ENCODE measurements around the gene PDK2.
A peak's percentile ranks its signal among the peaks of the same experiment; 100 is the strongest.

The PDK2 gene

DNA sequence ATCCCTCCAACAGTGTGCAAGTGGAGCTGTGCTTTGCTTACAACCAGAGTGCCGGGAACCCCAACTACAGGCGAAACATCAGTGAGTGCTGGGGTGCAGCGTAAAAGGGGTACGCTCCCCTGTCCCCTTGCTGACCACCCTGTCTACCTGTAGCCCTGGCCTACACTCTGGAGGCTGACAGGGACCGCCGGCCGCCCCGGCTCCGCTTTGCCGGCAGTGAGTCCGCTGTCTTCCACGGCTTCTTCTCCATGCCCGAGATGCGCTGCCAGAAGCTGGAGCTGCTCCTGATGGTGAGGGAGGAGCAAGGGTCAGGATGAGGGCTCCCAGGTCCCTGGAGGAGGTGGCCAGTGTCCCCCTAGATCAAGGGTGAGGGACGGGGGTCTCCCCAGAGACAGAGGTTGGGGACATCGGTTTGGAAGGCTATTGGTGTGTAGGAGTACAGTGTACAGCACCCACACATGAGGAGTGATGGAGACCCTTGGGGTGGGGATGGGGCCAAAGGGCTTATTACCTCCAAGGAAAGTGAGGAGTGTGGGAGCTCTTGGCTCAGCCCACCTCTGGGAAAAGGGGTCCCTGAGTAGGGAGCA lies 19.6 kb upstream of the PDK2 start:
- DNase-seq (ENCODE audit: low read depth, low spot score), result no peak
- no peak overlapping the region for H3K4me3 ChIP-seq (ENCODE audit: low read length)

DNA sequence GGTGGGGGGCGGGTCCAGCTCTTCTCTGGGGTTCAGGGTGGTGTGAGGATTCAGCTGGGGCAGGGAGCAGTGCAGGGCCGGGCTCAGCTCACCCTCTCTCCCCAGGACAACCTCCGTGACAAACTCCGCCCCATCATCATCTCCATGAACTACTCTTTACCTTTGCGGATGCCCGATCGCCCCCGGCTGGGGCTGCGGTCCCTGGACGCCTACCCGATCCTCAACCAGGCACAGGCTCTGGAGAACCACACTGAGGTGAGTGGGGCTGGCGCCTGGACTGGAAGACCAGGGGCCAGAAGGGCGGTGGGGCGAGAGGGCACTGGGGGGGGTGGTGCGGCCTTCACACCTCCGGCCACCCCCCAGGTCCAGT lies 18.9 kb upstream of the PDK2 start:
- no peak overlapping the region for H3K4me3 ChIP-seq (ENCODE audit: low read length)
- DNase-seq (ENCODE audit: low read depth, low spot score), result no peak

DNA sequence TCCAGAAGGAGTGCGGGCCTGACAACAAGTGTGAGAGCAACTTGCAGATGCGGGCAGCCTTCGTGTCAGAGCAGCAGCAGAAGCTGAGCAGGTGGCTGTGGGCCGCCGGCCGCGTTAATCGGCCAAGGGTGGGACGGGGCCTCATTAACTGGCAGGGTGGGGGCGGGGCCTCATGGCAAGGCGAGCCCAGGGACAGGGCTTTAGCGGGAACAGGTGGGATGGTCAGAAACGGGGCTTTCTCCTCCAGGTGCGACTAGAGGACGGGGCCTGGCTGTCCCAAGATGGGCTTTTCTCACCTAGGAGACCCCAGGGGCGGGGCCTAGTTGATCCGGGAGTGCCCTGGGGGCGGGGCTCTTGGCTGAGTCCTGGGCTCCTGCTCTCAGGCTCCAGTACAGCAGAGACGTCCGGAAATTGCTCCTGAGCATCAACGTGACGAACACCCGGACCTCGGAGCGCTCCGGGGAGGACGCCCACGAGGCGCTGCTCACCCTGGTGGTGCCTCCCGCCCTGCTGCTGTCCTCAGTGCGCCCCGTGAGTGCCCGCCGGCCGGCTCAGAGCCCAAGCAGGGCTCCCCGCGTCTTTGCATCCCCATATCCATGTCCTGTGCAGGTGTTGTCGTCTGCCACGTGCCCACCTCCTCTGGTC lies 18.4 kb upstream of the PDK2 start:
- H3K4me3 ChIP-seq (ENCODE audit: low read length), result no peak overlapping the region
- DNase-seq (ENCODE audit: low read depth, low spot score), result no peak

DNA sequence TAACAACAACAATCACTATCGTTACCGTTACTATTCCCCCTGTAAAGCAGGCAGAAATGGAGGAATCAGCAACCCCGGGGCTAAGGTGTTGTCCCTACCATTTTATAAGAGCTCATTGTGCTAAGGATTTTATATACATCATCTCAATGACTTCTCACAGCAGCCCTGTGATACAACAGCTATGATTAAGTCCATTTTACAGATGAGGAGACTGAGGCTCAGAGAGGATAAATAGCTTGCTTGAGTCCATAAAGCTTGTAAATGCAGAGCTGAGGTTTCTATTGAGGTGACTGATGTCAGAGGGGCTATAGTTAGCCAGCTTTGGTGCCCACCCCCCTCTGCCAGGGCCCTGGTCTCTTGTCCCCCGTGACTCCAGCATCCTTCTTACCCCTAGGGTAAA lies 16.7 kb upstream of the PDK2 start:
- DNase-seq (ENCODE audit: low read depth, low spot score), result no peak
- H3K4me3 ChIP-seq (ENCODE audit: low read length), result no peak overlapping the region

DNA sequence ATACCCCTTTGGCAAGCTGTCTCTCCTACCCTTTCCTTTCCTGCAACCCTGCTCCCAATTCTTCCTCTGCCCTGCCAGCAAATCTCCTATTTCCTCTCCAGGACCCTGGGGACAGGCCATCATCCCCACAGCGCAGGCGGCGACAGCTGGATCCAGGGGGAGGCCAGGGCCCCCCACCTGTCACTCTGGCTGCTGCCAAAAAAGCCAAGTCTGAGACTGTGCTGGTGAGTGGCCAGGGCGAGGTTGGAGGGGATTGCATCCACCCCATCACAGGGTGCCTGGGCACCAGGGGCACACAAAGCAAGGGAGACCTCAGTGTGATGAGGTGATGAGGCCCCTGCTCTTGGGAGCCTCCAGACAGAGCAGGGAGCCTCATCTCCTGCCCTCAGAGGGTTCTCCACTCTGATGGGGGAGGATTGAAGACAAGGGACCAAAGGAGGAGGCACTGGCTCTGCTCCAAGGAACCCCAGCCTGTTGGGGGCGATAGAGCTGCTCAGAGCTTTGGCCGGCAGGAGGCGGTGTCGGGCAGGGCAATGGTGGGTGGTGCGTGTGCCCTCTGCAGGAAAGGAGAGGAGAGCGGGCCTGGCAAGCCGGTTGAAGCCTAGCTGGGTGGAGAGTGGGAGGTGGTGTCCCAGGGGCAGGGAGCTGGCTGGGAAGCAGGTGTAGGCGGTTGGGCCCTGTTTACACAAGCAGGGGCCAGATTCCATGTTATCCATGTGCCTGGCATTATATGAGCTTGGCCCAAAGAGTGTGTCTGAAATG lies 15.6 kb upstream of the PDK2 start:
- DNase-seq (ENCODE audit: low read depth, low spot score), result peak; percentile 48
- no peak overlapping the region for H3K4me3 ChIP-seq (ENCODE audit: low read length)

DNA sequence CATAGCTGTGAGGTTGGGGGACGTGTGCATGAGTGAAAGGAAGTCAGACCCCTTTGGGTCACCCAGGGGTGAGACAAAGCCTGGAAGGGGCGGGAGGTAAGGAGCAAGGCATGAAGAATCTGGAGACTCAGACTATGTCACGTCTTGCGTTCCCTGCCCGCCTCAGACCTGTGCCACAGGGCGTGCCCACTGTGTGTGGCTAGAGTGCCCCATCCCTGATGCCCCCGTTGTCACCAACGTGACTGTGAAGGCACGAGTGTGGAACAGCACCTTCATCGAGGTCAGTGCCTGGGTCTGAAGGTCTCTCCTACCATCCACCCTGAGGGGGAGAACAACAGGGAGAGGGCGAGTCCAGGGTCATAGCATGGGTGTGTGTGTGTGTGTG lies 15.1 kb upstream of the PDK2 start:
- no peak overlapping the region for H3K4me3 ChIP-seq (ENCODE audit: low read length)
- no peak for DNase-seq (ENCODE audit: low read depth, low spot score)

DNA sequence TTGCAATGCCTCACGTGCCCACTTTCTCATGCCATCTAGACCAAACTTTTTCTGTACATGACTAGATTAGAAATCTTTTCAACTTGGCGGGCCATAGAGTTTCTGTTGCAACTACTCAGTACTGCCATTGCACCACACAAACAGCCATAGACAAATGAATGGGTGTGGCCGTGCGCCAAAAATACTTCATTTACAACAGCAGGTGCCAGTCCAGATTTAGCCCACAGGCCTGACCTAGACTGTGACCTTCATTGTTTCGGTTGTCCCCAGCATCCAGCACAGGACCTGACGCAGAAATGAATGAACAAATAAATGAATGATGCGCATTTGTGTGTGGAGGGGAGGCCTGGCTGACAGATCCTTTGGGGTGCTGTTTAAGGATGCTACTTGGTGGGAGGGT lies 14.3 kb upstream of the PDK2 start:
- H3K4me3 ChIP-seq (ENCODE audit: low read length), result no peak overlapping the region
- no peak for DNase-seq (ENCODE audit: low read depth, low spot score)

DNA sequence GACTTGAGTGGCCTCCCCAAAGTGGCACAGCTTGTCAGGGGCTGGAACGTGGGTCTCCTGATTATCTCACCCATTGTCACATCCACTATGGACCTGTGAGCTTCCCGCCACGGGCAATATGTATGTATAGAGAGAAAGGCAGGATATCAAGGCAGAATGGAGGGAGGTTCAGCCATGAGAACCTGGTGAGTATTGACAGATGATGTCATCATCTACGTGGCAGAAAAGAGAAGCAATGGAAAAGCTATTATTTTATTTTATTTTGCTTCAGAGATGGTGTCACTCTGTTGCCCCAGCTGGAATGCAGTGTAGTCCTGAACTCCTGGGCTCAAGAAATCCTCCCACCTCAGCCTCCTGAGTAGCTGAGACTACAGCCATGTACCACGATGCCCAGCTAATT lies 13.4 kb upstream of the PDK2 start:
- H3K4me3 ChIP-seq (ENCODE audit: low read length), result no peak overlapping the region
- no peak for DNase-seq (ENCODE audit: low read depth, low spot score)

DNA sequence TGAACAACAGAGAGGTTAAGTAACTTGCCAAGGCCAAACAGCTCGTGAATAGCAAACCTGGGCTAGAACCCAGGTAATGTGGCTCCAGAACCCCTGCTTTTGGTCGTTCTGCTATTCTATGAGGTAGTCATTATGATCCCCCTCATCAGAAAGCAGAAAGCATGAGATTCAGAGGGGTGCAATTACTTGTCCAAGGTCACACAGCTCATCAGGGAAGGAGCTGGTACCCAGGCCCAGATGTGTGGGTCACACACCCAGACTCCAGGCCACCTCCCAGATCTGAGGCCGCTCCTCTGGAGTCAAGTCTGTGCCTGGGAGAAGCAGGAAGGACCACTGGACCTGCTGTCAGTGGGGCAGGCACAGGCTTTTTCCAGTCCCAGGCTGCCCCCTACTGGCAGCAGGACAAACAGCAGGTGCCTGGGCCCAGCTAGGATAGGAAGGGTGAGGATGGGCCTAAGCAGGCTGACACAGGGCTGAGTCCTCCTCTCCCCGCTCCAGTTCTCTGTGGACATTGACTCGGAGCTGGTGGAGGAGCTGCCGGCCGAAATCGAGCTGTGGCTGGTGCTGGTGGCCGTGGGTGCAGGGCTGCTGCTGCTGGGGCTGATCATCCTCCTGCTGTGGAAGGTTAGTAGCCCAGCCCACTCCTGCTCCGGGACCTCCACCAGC lies 7.8 kb upstream of the PDK2 start:
- no peak overlapping the region for H3K4me3 ChIP-seq (ENCODE audit: low read length)
- peak; percentile 49 for DNase-seq (ENCODE audit: low read depth, low spot score)

DNA sequence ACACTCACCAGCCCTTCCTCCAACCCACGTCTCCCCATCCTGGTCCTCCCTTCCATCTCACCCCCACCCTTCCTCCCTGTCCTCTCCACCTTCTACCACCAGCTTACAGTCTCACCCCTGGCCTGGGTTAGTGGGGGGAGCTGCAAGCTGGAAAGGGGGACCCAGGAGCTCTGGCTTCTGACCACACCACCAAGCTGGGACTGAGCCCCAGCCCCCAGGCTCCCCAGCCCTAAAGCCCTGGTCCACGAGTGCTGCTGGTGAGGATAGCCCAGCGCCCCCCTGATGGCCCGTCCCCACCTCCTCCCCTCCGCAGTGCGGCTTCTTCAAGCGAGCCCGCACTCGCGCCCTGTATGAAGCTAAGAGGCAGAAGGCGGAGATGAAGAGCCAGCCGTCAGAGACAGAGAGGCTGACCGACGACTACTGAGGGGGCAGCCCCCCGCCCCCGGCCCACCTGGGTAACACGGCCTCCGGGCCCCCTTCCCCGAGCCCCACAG lies 7.2 kb upstream of the PDK2 start:
- H3K4me3 ChIP-seq (ENCODE audit: low read length), result no peak overlapping the region
- no peak for DNase-seq (ENCODE audit: low read depth, low spot score)

DNA sequence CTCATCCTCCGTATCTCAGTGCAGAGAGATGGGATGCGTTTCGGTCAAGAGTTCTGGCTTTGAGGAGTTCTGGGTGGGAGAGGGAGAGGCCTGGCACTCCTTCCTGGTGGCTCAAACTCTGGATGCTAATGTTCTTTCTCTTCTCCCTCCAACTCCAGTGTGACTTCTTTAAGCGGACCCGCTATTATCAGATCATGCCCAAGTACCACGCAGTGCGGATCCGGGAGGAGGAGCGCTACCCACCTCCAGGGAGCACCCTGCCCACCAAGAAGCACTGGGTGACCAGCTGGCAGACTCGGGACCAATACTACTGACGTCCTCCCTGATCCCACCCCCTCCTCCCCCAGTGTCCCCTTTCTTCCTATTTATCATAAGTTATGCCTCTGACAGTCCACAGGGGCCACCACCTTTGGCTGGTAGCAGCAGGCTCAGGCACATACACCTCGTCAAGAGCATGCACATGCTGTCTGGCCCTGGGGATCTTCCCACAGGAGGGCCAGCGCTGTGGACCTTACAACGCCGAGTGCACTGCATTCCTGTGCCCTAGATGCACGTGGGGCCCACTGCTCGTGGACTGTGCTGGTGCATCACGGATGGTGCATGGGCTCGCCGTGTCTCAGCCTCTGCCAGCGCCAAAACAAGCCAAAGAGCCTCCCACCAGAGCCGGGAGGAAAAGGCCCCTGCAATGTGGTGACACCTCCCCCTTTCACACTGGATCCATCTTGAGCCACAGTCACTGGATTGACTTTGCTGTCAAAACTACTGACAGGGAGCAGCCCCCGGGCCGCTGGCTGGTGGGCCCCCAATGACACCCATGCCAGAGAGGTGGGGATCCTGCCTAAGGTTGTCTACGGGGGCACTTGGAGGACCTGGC lies 6.0 kb upstream of the PDK2 start:
- no peak overlapping the region for H3K4me3 ChIP-seq (ENCODE audit: low read length)
- no peak for DNase-seq (ENCODE audit: low read depth, low spot score)

DNA sequence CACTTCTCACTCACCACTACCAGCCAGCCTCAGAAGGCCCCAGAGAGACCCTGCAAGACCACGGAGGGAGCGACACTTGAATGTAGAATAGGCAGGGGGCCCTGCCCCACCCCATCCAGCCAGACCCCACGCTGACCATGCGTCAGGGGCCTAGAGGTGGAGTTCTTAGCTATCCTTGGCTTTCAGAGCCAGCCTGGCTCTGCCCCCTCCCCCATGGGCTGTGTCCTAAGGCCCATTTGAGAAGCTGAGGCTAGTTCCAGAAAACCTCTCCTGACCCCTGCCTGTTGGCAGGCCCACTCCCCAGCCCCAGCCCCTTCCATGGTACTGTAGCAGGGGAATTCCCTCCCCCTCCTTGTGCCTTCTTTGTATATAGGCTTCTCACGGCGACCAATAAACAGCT lies 5.1 kb upstream of the PDK2 start:
- no peak for DNase-seq (ENCODE audit: low read depth, low spot score)
- no peak overlapping the region for H3K4me3 ChIP-seq (ENCODE audit: low read length)

DNA sequence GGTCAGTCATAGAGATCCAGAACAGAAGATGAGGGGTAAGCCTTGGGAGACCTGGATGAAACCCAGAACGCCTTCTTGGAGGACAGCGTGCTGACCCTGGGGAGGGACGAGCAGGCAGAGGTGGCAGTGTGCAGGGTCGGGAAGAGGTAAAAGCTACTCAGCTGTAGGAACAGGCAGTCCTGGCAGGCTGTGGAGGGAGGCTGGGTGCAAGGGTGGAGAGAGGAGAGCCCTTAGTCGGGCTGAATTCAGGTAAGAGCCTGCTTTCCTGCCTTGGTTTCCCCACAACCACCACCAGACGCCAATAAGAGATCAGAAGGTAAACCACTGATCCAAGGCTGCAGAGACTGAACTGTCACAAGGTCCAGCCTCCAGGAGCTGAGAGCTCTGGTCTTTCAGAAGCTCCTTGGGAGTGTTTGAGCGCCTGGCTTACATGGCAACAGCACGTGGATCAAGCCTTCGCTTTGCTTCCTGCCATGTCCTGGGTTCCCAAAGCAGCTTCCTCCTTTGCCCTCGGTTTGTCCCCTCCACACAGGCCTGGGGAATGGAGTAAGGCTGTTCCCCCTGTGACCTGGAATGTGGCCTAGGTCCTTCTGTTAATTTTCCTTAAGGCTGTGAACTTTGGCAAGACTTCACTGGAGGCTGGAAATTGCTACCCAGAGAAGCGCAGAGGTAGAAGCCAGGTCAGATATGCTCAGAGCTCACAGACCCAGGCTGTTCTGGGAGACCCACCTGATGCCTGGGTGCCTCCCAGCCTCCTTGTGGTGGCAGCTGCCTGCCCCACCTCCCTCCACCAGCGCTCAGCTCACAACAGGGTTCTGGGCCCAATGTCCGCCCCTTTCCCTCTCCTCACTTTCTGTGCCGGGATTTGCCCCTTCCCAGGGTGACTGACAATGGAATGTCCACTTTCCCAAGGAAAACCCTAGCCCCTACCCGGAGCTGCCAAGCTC lies 3.9 kb upstream of the PDK2 start:
- no peak for DNase-seq (ENCODE audit: low read depth, low spot score)
- no peak overlapping the region for H3K4me3 ChIP-seq (ENCODE audit: low read length)

DNA sequence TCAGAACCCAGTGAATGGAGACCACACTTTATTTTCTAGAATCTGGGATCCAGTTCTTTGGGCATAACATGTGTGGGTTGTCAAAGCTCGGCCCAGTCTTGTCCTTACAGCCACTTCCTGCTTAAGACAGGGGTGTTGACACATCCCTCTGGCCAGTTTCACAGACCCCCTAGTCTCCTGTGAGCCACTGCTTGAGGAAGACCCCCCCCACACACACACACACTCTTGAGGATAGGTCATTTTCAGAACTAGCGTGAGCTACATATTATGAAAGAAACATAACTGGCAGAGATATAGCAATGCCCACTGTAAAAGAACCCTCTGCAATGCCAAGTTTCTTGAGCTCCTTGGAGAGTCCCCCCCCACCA lies 3.2 kb upstream of the PDK2 start:
- no peak overlapping the region for H3K4me3 ChIP-seq (ENCODE audit: low read length)
- DNase-seq (ENCODE audit: low read depth, low spot score), result no peak

DNA sequence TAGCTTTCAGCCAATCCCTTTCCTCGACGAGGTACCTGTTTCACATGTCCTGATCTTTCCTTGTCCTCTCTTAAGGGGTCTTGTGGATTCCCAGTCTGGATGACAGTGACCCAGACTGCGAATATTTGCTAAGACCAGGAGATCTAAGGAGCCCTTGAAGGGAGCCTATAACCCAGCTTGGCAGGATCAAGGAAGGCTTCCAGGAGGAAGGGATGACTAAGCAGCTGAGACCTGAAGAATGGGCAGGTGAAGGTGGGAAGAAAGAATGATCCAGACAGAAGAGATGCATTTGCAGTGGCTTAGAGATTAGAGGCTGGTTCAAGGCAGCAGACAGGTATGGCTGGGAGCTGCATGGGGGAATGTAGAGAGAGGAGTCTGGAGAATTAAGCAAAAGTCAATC lies 1.9 kb upstream of the PDK2 start:
- H3K4me3 ChIP-seq (ENCODE audit: low read length), result no peak overlapping the region
- no peak for DNase-seq (ENCODE audit: low read depth, low spot score)

DNA sequence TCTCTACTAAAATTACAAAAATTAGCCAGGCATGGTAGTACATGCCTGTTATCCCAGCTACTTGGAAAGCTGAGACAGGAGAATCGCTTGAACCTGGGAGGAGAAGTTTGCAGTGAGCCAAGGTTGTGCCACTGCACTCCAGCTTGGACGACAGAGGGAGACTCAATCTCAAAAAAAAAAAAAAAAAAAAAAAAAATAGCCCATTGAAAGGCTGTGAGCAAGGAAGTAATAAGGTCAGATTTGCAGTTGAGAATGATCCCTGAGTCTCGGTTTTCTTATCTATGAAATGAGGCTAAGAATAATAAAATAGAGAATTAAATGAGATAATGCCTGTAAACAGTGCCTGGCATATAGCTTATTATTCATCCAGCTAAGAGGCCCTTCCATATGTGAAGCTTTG lies 1.3 kb upstream of the PDK2 start:
- DNase-seq (ENCODE audit: low read depth, low spot score), result no peak
- no peak overlapping the region; the same call in 1 of the 2 replicates for H3K4me3 ChIP-seq (ENCODE audit: low read length)

DNA sequence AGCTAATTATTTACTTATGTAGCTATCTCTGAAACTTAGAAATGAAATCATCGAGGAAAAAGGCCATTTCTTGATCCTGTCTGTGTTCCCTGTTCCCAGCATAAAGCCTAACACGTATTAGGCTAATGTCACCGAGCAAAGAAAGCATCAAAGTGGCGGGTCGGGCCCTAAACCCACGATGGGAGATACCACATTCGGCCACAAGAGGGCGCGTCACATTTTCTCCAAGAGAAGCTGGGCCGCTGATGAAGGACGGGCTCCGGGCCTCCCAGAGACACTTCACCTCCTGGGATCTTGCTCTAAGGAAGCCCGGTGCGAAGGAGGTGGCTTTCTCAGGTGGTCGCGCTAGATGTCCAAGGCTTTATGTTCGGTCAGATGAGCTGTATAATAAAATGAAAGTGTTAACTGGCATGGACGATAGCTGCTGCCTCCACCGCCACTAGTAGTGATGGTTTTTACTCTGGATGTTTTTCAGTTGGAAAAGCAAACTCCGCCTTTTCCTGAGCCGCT lies 853 bp upstream of the PDK2 start:
- peak; percentile 81 for DNase-seq (ENCODE audit: low read depth, low spot score)
- peak overlapping the region; percentile 84 for H3K4me3 ChIP-seq (ENCODE audit: low read length)

DNA sequence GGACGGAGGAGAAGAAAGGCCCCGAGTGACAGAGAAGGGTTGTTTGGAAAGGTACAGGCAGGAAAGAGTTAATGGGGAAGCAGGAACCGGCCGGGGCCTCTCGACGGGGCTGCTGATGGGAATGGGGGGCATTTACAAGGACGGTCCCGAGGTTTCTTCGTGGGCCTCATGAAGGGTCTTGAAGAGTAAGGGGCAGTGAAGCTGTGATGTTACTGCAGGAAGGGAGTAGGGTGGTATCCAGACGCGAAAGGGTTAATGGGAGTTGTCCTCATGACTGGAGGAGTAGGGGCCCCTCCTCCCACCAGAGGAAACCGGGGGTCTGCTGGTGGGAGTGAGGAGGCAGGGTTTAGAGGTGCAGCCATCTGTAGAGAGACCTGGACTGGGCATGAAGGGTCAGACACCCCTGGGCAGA lies 481 bp downstream of the PDK2 start:
- DNase-seq (ENCODE audit: low read depth, low spot score), result no peak
- peak overlapping the region; percentile 84 for H3K4me3 ChIP-seq (ENCODE audit: low read length)

Data from Jurkat, Clone E6-1 (cell line).